ENCODE measurements around the gene TET1. TPM values are rescaled to one million over a fixed set of nuclear protein-coding genes. Genes with fewer than 3 reads are reported as not detected.

Gene TET1
- total RNA-seq, 1 experiment from 2014 or later: 2.7 TPM

DNA sequence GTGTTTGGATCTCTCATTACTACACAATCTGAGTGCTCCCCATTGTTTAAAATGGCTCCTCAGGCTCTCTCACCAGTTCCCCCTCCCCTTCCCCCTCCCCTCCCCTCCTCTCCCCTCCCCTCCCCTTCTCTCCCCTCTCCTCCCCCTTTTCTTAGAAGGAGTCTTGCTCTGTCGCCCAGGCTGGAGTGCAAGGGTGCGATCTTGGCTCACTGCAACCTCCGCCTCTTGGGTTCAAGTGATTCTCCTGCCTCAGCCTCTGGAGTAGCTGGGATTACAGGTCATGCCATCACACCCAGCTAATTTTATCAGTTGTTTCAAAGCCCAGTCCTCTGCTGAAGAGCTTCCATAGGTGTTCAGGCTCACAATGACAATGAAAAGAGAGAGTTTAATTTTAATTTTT, 157.3 kb downstream of the TET1 start:
- H3K9me2 ChIP-seq (ENCODE audit: insufficient read depth): no peaks in the 10 kb centered on the region
- peaks cover 14% of the 10 kb centered on the region for H3K79me2 ChIP-seq (ENCODE audit: insufficient read depth, low read length)
- TF ChIP-seq SP1 (IDR thresholded peaks at IDR 0.05; ENCODE audit: low read depth): no peak
- ATAC-seq: no peak
- no peaks in the 10 kb centered on the region for H3K9me3 ChIP-seq (ENCODE audit: control insufficient read depth in 1 of 2, insufficient read depth in 1 of 2, low read depth in 1 of 2, low read length in 2 of 2)
- peaks cover 0 to 6% of the 10 kb centered on the region in 2 experiments; a peak in 2 of 4 replicates for H3K4me1 ChIP-seq (ENCODE audit: control insufficient read depth in 1 of 2, insufficient read depth in 2 of 2, low read length in 2 of 2)
- H3K4me3 ChIP-seq (replicated peaks in 1 of 2; ENCODE audit: low read depth in 1 of 2, low read length in 2 of 2): no peak overlapping the region
- CTCF ChIA-PET: no interaction called here
- no peak overlapping the region for H3K27ac ChIP-seq (ENCODE audit: low read depth, low read length)
- no peak overlapping the region for H3K4me2 ChIP-seq (ENCODE audit: low read length)
- POLR2A ChIA-PET: no interaction called here
- intact Hi-C loops (cut with micrococcal nuclease): no loop called here
- no TSS peak for BruUV-seq (replicated peaks)
- no peak overlapping the region for H3K9ac ChIP-seq (ENCODE audit: low read length)
- H2AFZ ChIP-seq (ENCODE audit: low read depth, low read length, poor library complexity, severe bottlenecking): no peak overlapping the region
- H4K20me1 ChIP-seq (ENCODE audit: insufficient read depth): no peaks in the 10 kb centered on the region
- DNase-seq (ENCODE audit: low read depth, low spot score): no peak
- no peaks in the 10 kb centered on the region for H3K36me3 ChIP-seq (ENCODE audit: control insufficient read depth in 1 of 2, insufficient read depth in 2 of 2, low read length in 2 of 2)
- RAD21 ChIA-PET (ENCODE audit: low non-redundant PET in 1 of 2, low total read pairs in 2 of 2, uncharacterized antibody in 2 of 2, unreplicated experiment in 2 of 2): no interaction called here
- H3K27me3 ChIP-seq (ENCODE audit: insufficient read depth, low read length): no peaks in the 10 kb centered on the region

DNA sequence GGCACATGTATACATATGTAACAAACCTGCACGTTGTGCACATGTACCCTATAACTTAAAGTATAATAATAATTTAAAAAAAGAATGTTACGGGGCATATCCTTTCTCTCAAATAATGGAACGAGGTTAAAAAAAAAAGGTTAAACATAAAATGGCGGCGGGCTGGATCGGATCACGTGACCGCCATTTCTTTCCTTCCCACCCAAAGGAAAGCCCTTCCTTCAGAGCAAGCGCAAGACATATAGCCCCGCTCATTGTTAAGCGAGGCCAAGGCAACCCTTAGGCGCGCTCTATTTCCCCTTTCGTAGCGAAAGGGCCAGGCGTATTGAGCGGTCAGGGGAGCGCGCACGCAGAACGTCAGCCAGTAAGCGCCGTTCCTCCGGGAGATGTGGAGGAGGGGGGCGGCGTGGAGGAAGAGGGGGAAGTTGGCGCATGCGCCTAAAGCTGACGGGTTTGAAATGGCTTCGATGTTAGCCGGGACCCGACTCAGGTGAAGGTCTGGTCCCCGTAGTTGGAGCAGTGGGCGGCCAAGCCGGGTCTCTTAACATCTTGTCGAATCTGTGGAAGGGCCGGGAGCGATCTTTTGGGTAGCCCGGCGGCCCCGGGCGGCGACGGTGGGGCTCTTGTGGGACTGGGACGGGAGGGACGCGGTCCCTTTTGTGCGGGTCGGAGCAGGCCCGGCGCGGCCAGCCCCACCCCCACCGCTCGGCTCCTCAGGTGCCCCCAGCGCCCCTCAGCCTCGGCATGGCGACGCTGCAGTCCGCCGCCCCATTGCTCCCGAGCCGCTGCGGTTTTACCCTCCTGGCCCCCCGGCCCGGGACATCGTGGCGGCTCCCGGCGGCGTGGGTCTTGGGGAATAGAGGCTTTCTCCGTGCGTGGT, 160.9 kb downstream of the TET1 start, which contains the start of gene CCAR1:
Gene CCAR1 (plus strand): TSS at position 447 of the 880 bp plus-strand sequence. CDS start 1,266 bp downstream, outside the sequence.
- no peaks in the 10 kb centered on the region for H4K20me1 ChIP-seq (ENCODE audit: insufficient read depth)
- DNase-seq (ENCODE audit: low read depth, low spot score) (peak; percentile 97), ATAC-seq (peak; percentile 98)
- H2AFZ ChIP-seq (ENCODE audit: low read depth, low read length, poor library complexity, severe bottlenecking): peak within 1 kb of the TSS; percentile 37
- H3K36me3 ChIP-seq (ENCODE audit: control insufficient read depth in 1 of 2, insufficient read depth in 2 of 2, low read length in 2 of 2): peaks cover 12 to 14% of the 10 kb centered on the region in 2 experiments
- no peaks in the 10 kb centered on the region for H3K9me3 ChIP-seq (ENCODE audit: control insufficient read depth in 1 of 2, insufficient read depth in 1 of 2, low read depth in 1 of 2, low read length in 2 of 2)
- BruUV-seq (replicated peaks): TSS peak; percentile 52
- intact Hi-C loops (cut with micrococcal nuclease): loop anchor here (1.0 kb wide), 1 partner anchor 170 kb away; no protein-coding TSS in a partner anchor
- ChIA-PET CTCF (interaction anchor here (0.6 kb wide), 1 partner anchor 29 kb away, joined by 3 read pairs; no protein-coding TSS in a partner anchor), POLR2A (interaction anchor here (1.1 to 1.2 kb wide), 2 partner anchors 29 to 166 kb away, joined by 3 to 4 read pairs; no protein-coding TSS in a partner anchor), RAD21 (ENCODE audit: low non-redundant PET in 1 of 2, low total read pairs in 2 of 2, uncharacterized antibody in 2 of 2, unreplicated experiment in 2 of 2) (no interaction called here)
- peak within 1 kb of the TSS; percentile 79 for H3K4me2 ChIP-seq (ENCODE audit: low read length)
- peak within 1 kb of the TSS; percentile 100 for H3K9ac ChIP-seq (ENCODE audit: low read length)
- peak within 1 kb of the TSS; percentile 82 for H3K27ac ChIP-seq (ENCODE audit: low read depth, low read length)
- H3K4me3 ChIP-seq (replicated peaks in 1 of 2; ENCODE audit: low read depth in 1 of 2, low read length in 2 of 2): peak within 1 kb of the TSS; percentile 91 to 94
- H3K9me2 ChIP-seq (ENCODE audit: insufficient read depth): no peaks in the 10 kb centered on the region
- peaks cover 0 to 9% of the 10 kb centered on the region in 2 experiments; a peak in 2 of 4 replicates for H3K4me1 ChIP-seq (ENCODE audit: control insufficient read depth in 1 of 2, insufficient read depth in 2 of 2, low read length in 2 of 2)
- H3K27me3 ChIP-seq (ENCODE audit: insufficient read depth, low read length): no peaks in the 10 kb centered on the region
- peaks cover 47% of the 10 kb centered on the region for H3K79me2 ChIP-seq (ENCODE audit: insufficient read depth, low read length)
- TF ChIP-seq, protein P1, sequence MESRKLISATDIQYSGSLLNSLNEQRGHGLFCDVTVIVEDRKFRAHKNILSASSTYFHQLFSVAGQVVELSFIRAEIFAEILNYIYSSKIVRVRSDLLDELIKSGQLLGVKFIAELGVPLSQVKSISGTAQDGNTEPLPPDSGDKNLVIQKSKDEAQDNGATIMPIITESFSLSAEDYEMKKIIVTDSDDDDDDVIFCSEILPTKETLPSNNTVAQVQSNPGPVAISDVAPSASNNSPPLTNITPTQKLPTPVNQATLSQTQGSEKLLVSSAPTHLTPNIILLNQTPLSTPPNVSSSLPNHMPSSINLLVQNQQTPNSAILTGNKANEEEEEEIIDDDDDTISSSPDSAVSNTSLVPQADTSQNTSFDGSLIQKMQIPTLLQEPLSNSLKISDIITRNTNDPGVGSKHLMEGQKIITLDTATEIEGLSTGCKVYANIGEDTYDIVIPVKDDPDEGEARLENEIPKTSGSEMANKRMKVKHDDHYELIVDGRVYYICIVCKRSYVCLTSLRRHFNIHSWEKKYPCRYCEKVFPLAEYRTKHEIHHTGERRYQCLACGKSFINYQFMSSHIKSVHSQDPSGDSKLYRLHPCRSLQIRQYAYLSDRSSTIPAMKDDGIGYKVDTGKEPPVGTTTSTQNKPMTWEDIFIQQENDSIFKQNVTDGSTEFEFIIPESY (IDR thresholded peaks at IDR 0.05; ENCODE audit: extremely low read depth, insufficient replicate concordance, low read length): no peak
- no peak for TF ChIP-seq CEBPB (IDR thresholded peaks at IDR 0.05; ENCODE audit: low read depth)
- no peak for TF ChIP-seq EGR1 (IDR thresholded peaks at IDR 0.05; ENCODE audit: low read depth)
- peak; percentile 92; the same call in 1 of the 2 replicates for TF ChIP-seq ZFX (IDR thresholded peaks at IDR 0.05)
- peak; percentile 45; the same call in 1 of the 2 replicates for TF ChIP-seq SRF (IDR thresholded peaks at IDR 0.05; ENCODE audit: low read depth)
- peak; percentile 81 for TF ChIP-seq TCF7L2 (IDR thresholded peaks at IDR 0.05; ENCODE audit: borderline replicate concordance, extremely low read depth, insufficient read depth, insufficient read length)
- TF ChIP-seq SIN3A (IDR thresholded peaks at IDR 0.05; ENCODE audit: low read depth): 0 out of 2 replicates have a peak, but pooled peaks have one; percentile 33
- TF ChIP-seq, protein P2, sequence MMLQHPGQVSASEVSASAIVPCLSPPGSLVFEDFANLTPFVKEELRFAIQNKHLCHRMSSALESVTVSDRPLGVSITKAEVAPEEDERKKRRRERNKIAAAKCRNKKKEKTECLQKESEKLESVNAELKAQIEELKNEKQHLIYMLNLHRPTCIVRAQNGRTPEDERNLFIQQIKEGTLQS (IDR thresholded peaks at IDR 0.05): no peak
- TF ChIP-seq POLR2A (IDR thresholded peaks at IDR 0.05; ENCODE audit: borderline replicate concordance, extremely low read depth, insufficient read depth, insufficient read length): peak; percentile 80
- TF ChIP-seq POLR2AphosphoS5 (IDR thresholded peaks at IDR 0.05; ENCODE audit: low read depth, low read length): peak; percentile 87
- TF ChIP-seq, protein P3, sequence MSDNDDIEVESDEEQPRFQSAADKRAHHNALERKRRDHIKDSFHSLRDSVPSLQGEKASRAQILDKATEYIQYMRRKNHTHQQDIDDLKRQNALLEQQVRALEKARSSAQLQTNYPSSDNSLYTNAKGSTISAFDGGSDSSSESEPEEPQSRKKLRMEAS (IDR thresholded peaks at IDR 0.05): peak; percentile 90
- TF ChIP-seq ELF1 (IDR thresholded peaks at IDR 0.05; ENCODE audit: borderline replicate concordance, low read depth): no peak; the same call in 1 of the 2 replicates
- TF ChIP-seq EZH2 (IDR thresholded peaks at IDR 0.05): no peak
- TF ChIP-seq SP1 (IDR thresholded peaks at IDR 0.05; ENCODE audit: low read depth): peak; percentile 53
- no peak for TF ChIP-seq RAD21 (IDR thresholded peaks at IDR 0.05; ENCODE audit: low read depth)
- peak; percentile 86 for TF ChIP-seq YY1 (IDR thresholded peaks at IDR 0.05; ENCODE audit: extremely low read depth, insufficient replicate concordance, low read depth, low read length)
- TF ChIP-seq CBX3 (IDR thresholded peaks at IDR 0.05; ENCODE audit: low read depth): peak; percentile 82

Measured in HCT116 (cell line).